OCI-LY1 (cell line): ENCODE measurements around the gene TPRA1.

Source experiments
- H2AFZ ChIP-seq: fragments of 200-600 bp; sonication (generic), shearing (Covaris generic); 2 replicates; pipeline ENCODE4 v1.6.0; 2014; ENCODE audit warnings: antibody characterized with exemption, mild to moderate bottlenecking, low read length
- H3F3A ChIP-seq: fragments of 200-600 bp; sonication (generic), shearing (Covaris generic); 2 replicates; pipeline ENCODE4 v1.6.0; 2014; ENCODE audit warnings: mild to moderate bottlenecking, antibody characterized with exemption, low read length, moderate library complexity; ENCODE audit not compliant: insufficient read depth
- H3K27ac ChIP-seq: fragments of 200-600 bp; sonication (generic); 2 replicates; pipeline ENCODE4 v1.5.1; 2014; ENCODE audit warnings: low read length, mixed run types, mild to moderate bottlenecking, low read depth; ENCODE audit not compliant: poor library complexity, severe bottlenecking
- H3K27me3 ChIP-seq: fragments of 200-600 bp; sonication (generic); 2 replicates; pipeline ENCODE4 v1.6.0; 2014; ENCODE audit warnings: antibody characterized with exemption, mild to moderate bottlenecking, low read length, moderate library complexity; ENCODE audit not compliant: insufficient read depth
- H3K36me3 ChIP-seq: fragments of 200-600 bp; sonication (generic); 2 replicates; pipeline ENCODE4 v1.6.1; 2014; ENCODE audit warnings: mild to moderate bottlenecking, antibody characterized with exemption, low read length, moderate library complexity, mixed read lengths; ENCODE audit not compliant: insufficient read depth
- H3K4me1 ChIP-seq: fragments of 200-600 bp; sonication (generic); 2 replicates; pipeline ENCODE4 v1.5.1; 2014; ENCODE audit warnings: mild to moderate bottlenecking, low read length, moderate library complexity; ENCODE audit not compliant: insufficient read depth, severe bottlenecking
- H3K4me2 ChIP-seq: fragments of 200-600 bp; sonication (generic), shearing (Covaris generic); 2 replicates; pipeline ENCODE4 v1.6.1; 2014; ENCODE audit warnings: low read length
- H3K4me3 ChIP-seq: fragments of 200-600 bp; sonication (generic); 2 replicates; pipeline ENCODE4 v1.5.1; 2014; ENCODE audit warnings: low read length, low read depth, mild to moderate bottlenecking, mixed read lengths; ENCODE audit not compliant: poor library complexity, severe bottlenecking
- H3K79me2 ChIP-seq: fragments of 200-600 bp; shearing (Covaris generic); 2 replicates; pipeline ENCODE4 v1.6.1; 2016; ENCODE audit warnings: mixed run types, low read length, mixed read lengths; ENCODE audit not compliant: insufficient read depth
- H3K9ac ChIP-seq: fragments of 200-600 bp; sonication (generic), shearing (Covaris generic); 2 replicates; pipeline ENCODE4 v1.6.1; 2014; ENCODE audit warnings: mild to moderate bottlenecking, low read length, mixed read lengths
- H3K9me2 ChIP-seq: fragments of 200-600 bp; sonication (generic), shearing (Covaris generic); 2 replicates; pipeline ENCODE4 v1.6.1; 2014; ENCODE audit warnings: low read depth, mild to moderate bottlenecking, low read length, mixed read lengths
- H3K9me3 ChIP-seq: fragments of 200-600 bp; shearing (Covaris generic); 2 replicates; pipeline ENCODE4 v1.6.1; 2014; ENCODE audit warnings: low read length, mixed read lengths
- H4K20me1 ChIP-seq: fragments of 200-600 bp; sonication (generic), shearing (Covaris generic); 2 replicates; pipeline ENCODE4 v1.6.0; 2016; ENCODE audit warnings: mild to moderate bottlenecking, low read length; ENCODE audit not compliant: insufficient read depth
- EZH2 ChIP-seq: fragments of 200-600 bp; sonication (generic), shearing (Covaris generic); IDR thresholded peaks from 2 replicates; pipeline ENCODE4 v1.8.0; 2017; ENCODE audit warnings: borderline replicate concordance, mixed run types, mild to moderate bottlenecking, antibody characterized with exemption, low read length, moderate library complexity, mixed read lengths
- TF ChIP-seq, protein P1 (sequence below): fragments of 200-600 bp; sonication (generic), shearing (Covaris generic); IDR thresholded peaks from 2 replicates; pipeline ENCODE4 v1.5.1; 2017; ENCODE audit warnings: mild to moderate bottlenecking, antibody characterized with exemption, low read length, moderate library complexity, mixed read lengths

TPRA1 gene

DNA sequence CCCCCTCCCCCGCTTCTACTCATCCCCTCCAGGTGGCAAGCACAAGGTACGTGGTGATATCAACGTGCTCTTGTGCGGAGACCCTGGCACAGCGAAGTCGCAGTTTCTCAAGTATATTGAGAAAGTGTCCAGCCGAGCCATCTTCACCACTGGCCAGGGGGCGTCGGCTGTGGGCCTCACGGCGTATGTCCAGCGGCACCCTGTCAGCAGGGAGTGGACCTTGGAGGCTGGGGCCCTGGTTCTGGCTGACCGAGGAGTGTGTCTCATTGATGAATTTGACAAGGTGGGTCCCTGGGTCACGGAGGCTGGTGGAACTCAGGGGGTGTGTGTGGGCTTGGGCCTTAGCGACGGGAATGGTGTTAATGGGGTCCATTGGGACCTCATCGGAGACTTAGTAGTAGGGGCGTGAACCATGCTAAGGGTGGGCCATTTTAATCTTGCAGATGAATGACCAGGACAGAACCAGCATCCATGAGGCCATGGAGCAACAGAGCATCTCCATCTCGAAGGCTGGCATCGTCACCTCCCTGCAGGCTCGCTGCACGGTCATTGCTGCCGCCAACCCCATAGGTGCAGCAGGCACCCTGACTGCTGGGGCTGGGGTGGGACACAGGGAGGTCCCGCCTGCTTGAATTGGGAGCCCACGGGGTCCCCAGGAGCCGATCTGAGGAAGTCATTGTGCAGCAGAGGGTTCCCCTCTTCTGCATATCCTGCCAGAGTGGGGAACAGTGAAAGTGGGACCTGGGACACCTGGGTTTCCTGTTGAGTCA, 26.5 kb upstream of the TPRA1 start:
- Histone ChIP-seq H3K4me1 (no peaks in the 10 kb centered on the region), H2AFZ (no peak overlapping the region), H3K9me3 (no peaks in the 10 kb centered on the region), H3K4me2 (no peak overlapping the region), H3K36me3 (peaks cover 100% of the 10 kb centered on the region), H4K20me1 (no peaks in the 10 kb centered on the region), H3K4me3 (no peak overlapping the region), H3F3A (no peaks in the 10 kb centered on the region), H3K27ac (no peak overlapping the region), H3K9me2 (no peaks in the 10 kb centered on the region), H3K9ac (no peak overlapping the region), H3K79me2 (no peaks in the 10 kb centered on the region), H3K27me3 (no peaks in the 10 kb centered on the region)
- TF ChIP-seq EZH2, result no peak
- TF ChIP-seq, protein P1, sequence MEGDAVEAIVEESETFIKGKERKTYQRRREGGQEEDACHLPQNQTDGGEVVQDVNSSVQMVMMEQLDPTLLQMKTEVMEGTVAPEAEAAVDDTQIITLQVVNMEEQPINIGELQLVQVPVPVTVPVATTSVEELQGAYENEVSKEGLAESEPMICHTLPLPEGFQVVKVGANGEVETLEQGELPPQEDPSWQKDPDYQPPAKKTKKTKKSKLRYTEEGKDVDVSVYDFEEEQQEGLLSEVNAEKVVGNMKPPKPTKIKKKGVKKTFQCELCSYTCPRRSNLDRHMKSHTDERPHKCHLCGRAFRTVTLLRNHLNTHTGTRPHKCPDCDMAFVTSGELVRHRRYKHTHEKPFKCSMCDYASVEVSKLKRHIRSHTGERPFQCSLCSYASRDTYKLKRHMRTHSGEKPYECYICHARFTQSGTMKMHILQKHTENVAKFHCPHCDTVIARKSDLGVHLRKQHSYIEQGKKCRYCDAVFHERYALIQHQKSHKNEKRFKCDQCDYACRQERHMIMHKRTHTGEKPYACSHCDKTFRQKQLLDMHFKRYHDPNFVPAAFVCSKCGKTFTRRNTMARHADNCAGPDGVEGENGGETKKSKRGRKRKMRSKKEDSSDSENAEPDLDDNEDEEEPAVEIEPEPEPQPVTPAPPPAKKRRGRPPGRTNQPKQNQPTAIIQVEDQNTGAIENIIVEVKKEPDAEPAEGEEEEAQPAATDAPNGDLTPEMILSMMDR, result no peak

DNA sequence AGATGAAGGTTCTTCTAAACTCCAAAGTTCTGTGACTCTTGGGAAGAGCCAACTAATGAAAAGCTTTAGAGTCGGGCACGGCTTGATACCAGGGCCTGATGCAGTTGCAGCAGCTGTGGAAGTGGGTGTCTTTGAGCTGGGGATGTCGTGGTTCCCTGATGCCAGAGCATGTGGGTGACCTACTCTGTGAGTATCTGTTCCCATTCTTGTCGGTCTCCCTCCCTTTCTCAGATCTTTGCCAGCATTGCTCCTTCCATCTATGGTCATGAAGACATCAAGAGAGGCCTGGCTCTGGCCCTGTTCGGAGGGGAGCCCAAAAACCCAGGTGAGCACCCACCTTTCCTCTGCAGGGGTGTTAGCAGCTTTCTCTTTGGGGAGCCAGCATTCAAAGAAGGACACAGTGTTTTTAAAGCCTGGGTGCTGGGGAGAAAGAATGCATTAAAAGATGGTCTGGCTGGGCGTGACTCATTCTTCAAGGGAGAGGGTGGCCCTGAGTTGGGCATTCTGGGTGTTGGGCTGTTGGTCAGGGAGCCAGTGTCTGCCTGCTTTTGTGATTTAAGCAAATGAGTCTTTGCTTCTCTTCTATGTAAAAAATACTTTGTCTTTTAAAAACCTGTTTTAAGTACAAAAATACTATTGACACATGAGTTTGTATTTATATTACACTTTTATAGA, 25.2 kb upstream of the TPRA1 start:
- H3K4me2 ChIP-seq, result no peak overlapping the region
- no peak overlapping the region for H3K27ac ChIP-seq
- H3K9ac ChIP-seq, result no peak overlapping the region
- H3K36me3 ChIP-seq, result peaks cover 96% of the 10 kb centered on the region
- no peaks in the 10 kb centered on the region for H3K4me1 ChIP-seq
- H3F3A ChIP-seq, result no peaks in the 10 kb centered on the region
- H3K9me2 ChIP-seq, result no peaks in the 10 kb centered on the region
- H3K9me3 ChIP-seq, result no peaks in the 10 kb centered on the region
- H3K27me3 ChIP-seq, result no peaks in the 10 kb centered on the region
- H4K20me1 ChIP-seq, result no peaks in the 10 kb centered on the region
- no peak overlapping the region for H2AFZ ChIP-seq
- no peaks in the 10 kb centered on the region for H3K79me2 ChIP-seq
- TF ChIP-seq, protein P1, result no peak
- no peak for TF ChIP-seq EZH2
- H3K4me3 ChIP-seq, result no peak overlapping the region

DNA sequence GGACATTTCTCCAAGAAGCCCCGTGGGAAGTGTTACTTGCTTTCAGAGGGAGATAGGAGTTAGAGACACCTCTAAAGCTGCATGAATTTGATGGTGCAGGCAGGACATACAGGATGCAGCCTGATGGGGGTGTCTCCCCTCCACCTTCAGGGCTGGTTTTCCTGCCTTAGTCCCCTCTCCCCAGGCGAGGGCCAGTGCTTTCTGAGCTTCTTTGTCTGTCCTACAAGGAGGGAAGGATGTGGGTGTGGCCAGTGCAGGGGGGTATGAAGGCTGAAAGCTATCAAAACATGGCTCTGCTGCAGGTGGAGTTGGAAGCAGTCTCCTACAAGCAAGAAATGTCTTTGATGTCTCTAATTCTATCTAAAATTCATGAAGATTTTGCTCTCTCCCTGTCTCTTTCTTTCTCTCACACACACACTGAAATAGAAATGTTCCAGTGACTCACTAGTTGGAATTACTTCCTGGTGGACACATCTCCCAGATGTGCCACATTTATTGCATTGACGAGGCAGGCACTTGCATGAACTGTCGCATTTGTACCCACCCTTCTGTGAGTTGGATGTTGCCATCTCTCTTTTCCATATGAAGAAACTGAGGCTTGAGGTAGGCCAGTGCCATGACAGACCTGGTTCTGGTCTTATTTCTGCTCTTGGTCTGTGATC, 24.5 kb upstream of the TPRA1 start:
- Histone ChIP-seq H3K4me2 (no peak overlapping the region), H3K9me3 (no peaks in the 10 kb centered on the region)

More for the DNA sequence above, 24.5 kb upstream of the TPRA1 start:
- H4K20me1 ChIP-seq, result no peaks in the 10 kb centered on the region
- H3K27me3 ChIP-seq, result no peaks in the 10 kb centered on the region
- TF ChIP-seq, protein P1, result no peak
- TF ChIP-seq EZH2, result no peak
- no peak overlapping the region for H3K9ac ChIP-seq
- H3K27ac ChIP-seq, result no peak overlapping the region
- no peaks in the 10 kb centered on the region for H3K79me2 ChIP-seq
- no peaks in the 10 kb centered on the region for H3K4me1 ChIP-seq
- no peak overlapping the region for H3K4me3 ChIP-seq
- no peak overlapping the region for H2AFZ ChIP-seq
- peaks cover 96% of the 10 kb centered on the region for H3K36me3 ChIP-seq
- H3K9me2 ChIP-seq, result no peaks in the 10 kb centered on the region
- no peaks in the 10 kb centered on the region for H3F3A ChIP-seq
